ENCODE data around the gene UHRF1. TPM values are rescaled to one million over a fixed set of nuclear protein-coding genes. Genes with fewer than 3 reads are reported as not detected.

Gene UHRF1
- total and polyA plus RNA-seq, 2 of the 4 experiments (the other 2 are of a cell fraction) = 47.4 to 57.4 TPM

- Histone ChIP-seq H3K27me3 (ENCODE audit: control insufficient read depth, insufficient read depth, low read length) (no peaks in the 10 kb centered on the region), H2AK5ac (ENCODE audit: low read depth, low read length) (no peak overlapping the region; the same call in 1 of the 2 replicates), H3K4me3 (ENCODE audit: insufficient read depth, low read depth, low read length) (no peak overlapping the region), H3K4ac (ENCODE audit: low read depth, low read length) (peak overlapping the region; percentile 26; the same call in 1 of the 2 replicates), H2BK15ac (ENCODE audit: low read depth, low read length) (no peak overlapping the region), H3K4me1 (ENCODE audit: control insufficient read depth, insufficient read depth, low read length) (peaks cover 4% of the 10 kb centered on the region; the same call in 1 of the 2 replicates), H3K79me1 (ENCODE audit: low read depth in 1 of 2, low read length in 2 of 2) (peaks cover 0 to under 1% of the 10 kb centered on the region in 2 experiments; a peak in 1 of 4 replicates), H2AFZ (replicated peaks; ENCODE audit: low read length, poor library complexity) (no peak overlapping the region), H4K91ac (ENCODE audit: insufficient read depth, low read depth, low read length) (no peak overlapping the region), H3K9me3 (ENCODE audit: control insufficient read depth, insufficient read depth, low read length) (no peaks in the 10 kb centered on the region), H3K56ac (ENCODE audit: extremely low read depth, insufficient read depth, low read length) (no peak overlapping the region), H3K9me1 (ENCODE audit: insufficient read depth, low read length) (no peaks in the 10 kb centered on the region), H4K20me1 (ENCODE audit: insufficient read depth, low read length) (no peaks in the 10 kb centered on the region), H3K36me3 (ENCODE audit: control insufficient read depth, insufficient read depth, low read length) (no peaks in the 10 kb centered on the region), H3K9ac (ENCODE audit: low read depth, low read length) (no peak overlapping the region), H2BK20ac (ENCODE audit: low read depth, low read length) (no peak overlapping the region), H3K14ac (replicated peaks; ENCODE audit: low read depth, low read length) (no peak overlapping the region), H4K8ac (ENCODE audit: low read depth in 2 of 2, low read length in 2 of 2) (no peak overlapping the region), H2AK9ac (replicated peaks; ENCODE audit: low read depth, low read length, poor library complexity) (no peak overlapping the region), H4K5ac (ENCODE audit: low read depth, low read length) (no peak overlapping the region), H3K18ac (ENCODE audit: low read depth, low read length) (no peak overlapping the region), H2BK5ac (ENCODE audit: low read depth, low read length, poor library complexity, severe bottlenecking) (no peak overlapping the region), H3K27ac (ENCODE audit: insufficient read depth, low read length) (no peak overlapping the region), H3K4me2 (ENCODE audit: low read depth, low read length) (no peak overlapping the region), H2BK120ac (ENCODE audit: low read depth, low read length) (no peak overlapping the region), H3K23ac (ENCODE audit: low read depth, low read length) (no peak overlapping the region)
- POLR2A ChIA-PET (ENCODE audit: unreplicated experiment) = no interaction called here
- in situ Hi-C loops (cut with MboI; ENCODE audit: low sequenced_read_pairs) = loop anchor here (5.0 kb wide), 2 partner anchors 38 to 158 kb away; no protein-coding TSS in a partner anchor
- WGBS, 2 experiments (ENCODE audit: extremely low coverage in 2 of 2, insufficient read length in 1 of 2) = 91% methylated on average over 3 of the region's 3 CpGs; no CpG with 5 or more reads in 1 of the 2 experiments
- TF ChIP-seq NFE2L2 (IDR thresholded peaks at IDR 0.05; ENCODE audit: low read depth, low read length) (no peak), MXI1 (IDR thresholded peaks at IDR 0.05; ENCODE audit: borderline replicate concordance, low read depth, low read length) (no peak), BHLHE40 (IDR thresholded peaks at IDR 0.05; ENCODE audit: low read depth, low read length) (no peak), RFX5 (IDR thresholded peaks at IDR 0.05; ENCODE audit: low read depth, low read length) (no peak)
- no TSS peak for BruUV-seq (replicated peaks)
- dilution Hi-C loops (cut with HindIII; ENCODE audit: low sequenced_read_pairs, unreplicated experiment) = no loop called here
- DNase-seq (no peak), ATAC-seq (ENCODE audit: low read depth) (no peak)
- intact Hi-C loops (cut with micrococcal nuclease) = no loop called here
- CTCF ChIA-PET = no interaction called here
These were observed 35.4 kb upstream of the UHRF1 start for GRCh38 chr19:4873930-4874329.
